Stimulated activated naive CD8-positive, alpha-beta T cell treated with anti-CD3 and anti-CD28 coated beads, Interleukin-15, Interleukin-2, amounts not matched to agents 100 ng/mL and 50 ng/mL, for 24 hours (primary cell): ENCODE data around the gene USP51.
"Not testable (repeated sequence)": the region's sequence is repeated elsewhere in the genome, so short reads cannot be mapped to it uniquely, and the experiment has no call there.

Experiments used
- H3K27ac Mint-ChIP-seq: one replicate; pipeline ENCODE4 v1.8.0; 2021; ENCODE audit warnings: mild to moderate bottlenecking, mixed read lengths
- H3K27me3 Mint-ChIP-seq: one replicate; pipeline ENCODE4 v1.8.0; 2021; ENCODE audit warnings: mixed read lengths
- H3K36me3 Mint-ChIP-seq: one replicate; pipeline ENCODE4 v1.8.0; 2021; ENCODE audit warnings: low read depth, mixed read lengths
- H3K4me1 Mint-ChIP-seq: one replicate; pipeline ENCODE4 v1.8.0; 2021; ENCODE audit warnings: low read depth, mixed read lengths
- H3K4me3 Mint-ChIP-seq: one replicate; pipeline ENCODE4 v1.8.0; 2021; ENCODE audit warnings: mild to moderate bottlenecking, mixed read lengths
- H3K9me3 Mint-ChIP-seq: one replicate; pipeline ENCODE4 v1.8.0; 2021; ENCODE audit warnings: mixed read lengths

USP51 gene

GRCh38 chrX:55443468-55443867, 46.2 kb downstream of the USP51 start:
- not testable (repeated sequence) for H3K36me3 Mint-ChIP-seq, H3K27me3 Mint-ChIP-seq, H3K4me3 Mint-ChIP-seq, H3K27ac Mint-ChIP-seq, H3K4me1 Mint-ChIP-seq, H3K9me3 Mint-ChIP-seq
